Activated CD8-positive, alpha-beta memory T cell treated with anti-CD3 and anti-CD28 coated beads, Interleukin-2, amount 50 U/mL, for 48 hours (primary cell): ENCODE measurements around the gene CREB5.
"Not testable (repeated sequence)": the region's sequence is repeated elsewhere in the genome, so short reads cannot be mapped to it uniquely, and the experiment has no call there.

Experiments used
- DNase-seq: peaks from one replicate; pipeline ENCODE4 v3.0.0-alpha.2; 2020

Gene CREB5

DNA sequence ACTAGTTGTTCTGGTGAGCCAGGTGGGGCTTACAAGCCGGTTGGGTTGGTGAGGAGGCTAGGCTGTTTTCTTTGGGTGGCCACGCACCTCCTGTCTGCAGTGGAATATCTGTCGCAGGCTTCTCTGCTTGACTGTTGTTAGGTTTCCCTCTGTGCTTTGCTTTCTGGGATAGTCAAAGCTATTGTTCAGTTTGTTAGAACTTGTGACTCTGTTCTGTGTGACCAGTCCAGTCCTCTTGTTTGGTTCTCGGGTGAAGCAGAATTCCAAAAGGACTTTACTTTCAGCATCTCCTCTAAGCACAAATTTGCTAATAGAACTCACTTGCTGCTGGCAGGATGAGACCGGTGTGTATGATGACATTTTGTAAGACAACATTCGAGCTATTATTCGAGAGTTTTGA, 105.3 kb downstream of the CREB5 start:
- DNase-seq = no peak

DNA sequence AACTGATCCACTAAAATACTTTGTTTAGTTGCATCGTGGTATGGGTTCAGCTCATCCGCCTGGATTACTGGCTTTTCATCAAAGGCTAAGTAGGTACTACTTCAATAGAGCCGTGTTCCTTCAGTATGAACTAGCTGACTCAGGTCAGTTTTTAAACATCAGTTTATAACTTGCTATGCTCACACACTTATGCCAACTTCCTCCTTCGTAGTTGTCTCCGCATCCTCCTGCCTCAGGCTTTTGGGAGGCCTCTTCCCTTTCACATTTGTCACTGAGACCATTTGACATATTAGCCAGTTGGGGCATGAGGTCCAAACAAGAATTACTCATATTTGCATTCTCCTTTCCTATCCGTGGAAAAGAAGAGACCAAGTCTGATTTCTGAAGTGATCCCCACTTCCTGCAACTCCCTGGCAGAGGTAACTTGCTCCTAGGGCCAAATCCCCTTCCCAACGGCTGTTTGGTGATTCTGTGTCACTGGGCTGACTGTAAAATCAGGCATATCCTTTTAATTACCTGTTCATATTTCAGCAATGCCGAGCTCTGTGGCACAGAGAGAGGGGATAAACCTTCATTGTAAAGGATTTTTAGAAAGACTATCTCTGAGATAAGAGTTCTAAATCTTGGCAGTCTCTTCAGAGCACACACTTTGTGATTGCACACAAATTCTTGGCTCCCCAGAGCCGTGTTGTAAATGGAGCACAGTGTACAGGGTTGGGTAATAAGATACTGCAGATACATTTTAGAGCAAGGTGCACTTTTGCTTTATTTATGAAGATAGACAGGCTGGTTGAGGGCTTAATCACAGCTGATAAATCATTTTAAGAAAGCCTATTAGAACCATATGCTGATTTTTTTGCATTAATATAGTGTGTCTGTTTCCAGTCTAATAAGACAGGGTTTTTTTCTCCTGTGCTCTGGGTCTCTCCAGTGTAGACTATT, 108.0 kb downstream of the CREB5 start:
- DNase-seq = no peak

DNA sequence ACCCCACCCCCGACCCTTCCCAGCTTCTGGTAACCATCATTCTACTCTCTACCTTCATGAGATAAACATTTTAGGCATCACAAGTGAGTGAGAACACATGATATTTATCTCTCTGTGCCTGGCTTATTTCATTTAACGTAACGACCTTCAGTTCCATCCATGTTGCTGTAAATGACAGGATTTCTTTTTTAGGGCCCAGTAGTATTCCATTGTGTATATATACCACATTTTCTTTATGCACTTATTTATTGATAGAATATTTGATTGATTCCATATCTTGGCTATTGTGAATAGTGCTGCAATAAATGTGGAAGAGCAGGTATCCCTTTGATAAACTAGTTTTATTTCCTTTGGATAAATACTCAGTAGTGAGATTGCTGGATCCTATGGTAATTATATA, 112.7 kb downstream of the CREB5 start:
- no peak for DNase-seq

DNA sequence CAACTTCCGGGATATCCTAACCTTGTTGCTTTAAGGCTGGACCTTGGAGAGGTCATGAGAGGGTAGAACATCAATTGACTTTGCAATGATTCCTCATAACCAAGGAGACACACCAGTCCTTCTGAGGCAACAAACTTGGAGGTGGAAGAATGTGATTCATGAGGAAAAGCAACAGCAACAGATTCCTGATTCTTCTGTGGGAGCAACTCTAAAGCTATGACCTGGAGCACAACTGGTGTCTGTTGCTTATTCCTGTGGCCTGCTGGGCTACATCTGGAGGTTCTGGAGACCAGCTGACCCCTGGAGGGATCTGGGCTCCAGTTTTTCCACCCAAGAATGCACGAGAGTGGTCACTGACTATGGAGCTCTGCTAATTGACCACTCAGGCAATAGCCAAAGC, 116.6 kb downstream of the CREB5 start:
- DNase-seq = no peak

DNA sequence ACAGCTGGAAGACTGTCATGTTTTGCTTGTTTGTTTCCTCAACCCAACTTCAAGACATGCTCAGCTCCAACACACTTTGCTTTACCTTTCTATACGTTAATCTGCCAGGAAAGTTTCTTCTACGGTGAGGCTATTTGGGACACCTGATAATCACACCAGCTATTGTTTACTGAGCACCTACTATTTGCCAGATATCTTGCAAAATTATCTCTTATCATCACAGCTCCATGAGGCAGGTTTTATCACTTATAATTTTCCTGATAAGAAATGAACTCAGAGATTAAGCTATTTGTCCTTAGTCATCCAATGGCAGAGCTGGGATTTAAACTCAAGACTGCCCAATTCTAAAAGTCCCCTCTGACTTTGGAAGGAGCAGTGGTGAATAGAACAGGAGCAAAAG, 117.4 kb downstream of the CREB5 start:
- DNase-seq = no peak

DNA sequence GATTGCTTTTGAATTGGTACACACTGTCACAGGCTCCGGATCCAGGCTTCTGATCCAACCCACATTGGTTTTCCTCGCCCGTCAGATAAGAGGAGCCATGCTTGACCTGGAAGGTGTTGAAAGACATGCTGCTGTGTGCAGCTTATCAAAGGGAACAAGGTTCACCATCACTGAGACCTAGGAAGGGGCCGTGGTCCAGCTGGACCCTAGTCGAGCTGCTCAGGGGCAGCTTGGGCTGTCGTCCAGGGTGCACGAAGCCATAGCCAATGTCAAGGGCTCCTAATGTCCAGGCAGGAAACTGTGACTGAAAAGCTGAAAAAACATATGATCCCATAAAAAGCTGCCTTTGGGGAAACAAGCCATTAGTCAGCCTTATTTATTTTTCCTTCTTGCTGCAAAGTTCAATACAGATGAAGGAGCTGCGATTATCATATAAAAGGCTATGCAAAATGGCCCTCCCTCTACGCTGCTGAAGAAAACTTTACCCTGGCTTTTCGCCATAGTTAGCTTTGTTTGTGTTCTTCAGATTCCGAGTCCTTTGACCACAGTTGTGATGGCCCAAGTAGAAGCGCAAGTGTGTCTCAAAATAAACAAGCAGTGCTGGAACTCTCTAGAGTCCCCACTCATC, 118.0 kb downstream of the CREB5 start:
- no peak for DNase-seq

DNA sequence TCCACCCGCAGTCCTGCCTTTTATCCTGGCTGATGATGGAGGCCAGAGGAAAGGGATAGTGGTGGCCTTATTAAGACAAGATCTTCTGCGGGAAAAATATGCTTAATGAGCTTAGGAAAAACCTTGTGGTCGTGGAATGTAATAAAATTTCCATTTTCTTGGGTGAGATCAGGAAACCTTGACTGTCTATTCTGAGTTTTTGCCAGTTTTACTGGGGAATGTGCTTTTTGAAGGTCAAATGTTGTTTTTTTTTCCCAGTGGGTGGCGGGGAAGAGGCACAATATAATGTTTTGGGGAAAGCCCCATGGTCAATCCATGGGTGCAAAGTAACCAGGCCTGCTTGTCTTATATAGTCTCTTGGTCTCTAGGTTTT, 118.5 kb downstream of the CREB5 start:
- DNase-seq = no peak

DNA sequence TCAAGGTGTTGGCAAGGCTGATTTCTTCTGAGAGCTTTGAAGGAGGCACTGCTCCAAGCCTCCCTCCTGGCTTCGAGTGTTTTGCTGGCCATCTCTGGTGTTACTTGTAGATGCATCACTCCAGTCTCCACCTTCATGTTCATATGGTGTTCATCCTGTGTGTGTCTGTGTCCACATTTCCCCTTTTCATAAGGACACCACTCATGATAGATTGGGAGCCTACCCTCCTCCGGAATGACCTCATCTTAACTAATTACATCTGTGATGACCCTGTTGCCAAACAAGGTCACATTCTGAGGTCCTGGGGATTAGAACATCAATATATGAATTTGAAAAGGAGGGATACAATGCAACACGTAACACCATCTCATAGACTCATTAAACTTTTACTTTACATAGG, 119.0 kb downstream of the CREB5 start:
- no peak for DNase-seq

DNA sequence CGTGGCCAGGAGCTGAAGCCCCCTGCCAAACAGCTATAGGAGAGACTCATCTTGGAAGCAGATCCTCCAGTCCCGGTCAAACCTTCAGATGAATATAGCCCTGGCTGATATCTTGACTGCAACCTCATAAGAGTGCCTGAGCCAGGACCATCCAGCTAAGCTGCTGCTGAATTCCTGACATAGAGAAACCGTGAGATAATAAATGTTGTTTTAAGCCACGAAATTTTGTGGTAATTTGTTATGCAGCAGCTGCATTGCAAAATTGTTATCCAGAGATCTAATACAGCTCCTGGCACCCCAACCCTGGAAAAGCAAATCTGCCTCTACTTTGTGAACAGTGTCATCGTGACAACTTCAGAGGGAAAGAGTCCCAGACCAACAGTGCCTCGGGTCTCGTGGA, 119.9 kb downstream of the CREB5 start:
- no peak for DNase-seq

DNA sequence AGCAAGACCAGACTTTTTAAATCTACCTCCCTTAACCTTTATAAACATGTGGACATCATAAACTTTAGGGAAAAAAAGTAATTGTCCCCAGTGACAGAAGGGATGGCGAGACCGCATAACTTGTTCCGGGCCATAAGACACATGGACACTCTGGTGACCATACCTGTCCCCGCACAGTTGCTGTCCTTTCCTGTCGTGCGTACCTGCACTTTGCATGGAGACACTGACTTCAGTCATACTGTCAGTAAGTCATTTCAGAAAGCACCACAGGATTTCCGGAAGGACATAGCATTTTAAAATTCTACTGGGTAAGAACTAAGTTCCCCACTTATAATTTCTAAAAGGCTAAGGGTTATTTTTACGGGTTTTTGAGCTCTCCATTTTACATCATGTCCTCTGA, 120.9 kb downstream of the CREB5 start:
- DNase-seq = no peak

DNA sequence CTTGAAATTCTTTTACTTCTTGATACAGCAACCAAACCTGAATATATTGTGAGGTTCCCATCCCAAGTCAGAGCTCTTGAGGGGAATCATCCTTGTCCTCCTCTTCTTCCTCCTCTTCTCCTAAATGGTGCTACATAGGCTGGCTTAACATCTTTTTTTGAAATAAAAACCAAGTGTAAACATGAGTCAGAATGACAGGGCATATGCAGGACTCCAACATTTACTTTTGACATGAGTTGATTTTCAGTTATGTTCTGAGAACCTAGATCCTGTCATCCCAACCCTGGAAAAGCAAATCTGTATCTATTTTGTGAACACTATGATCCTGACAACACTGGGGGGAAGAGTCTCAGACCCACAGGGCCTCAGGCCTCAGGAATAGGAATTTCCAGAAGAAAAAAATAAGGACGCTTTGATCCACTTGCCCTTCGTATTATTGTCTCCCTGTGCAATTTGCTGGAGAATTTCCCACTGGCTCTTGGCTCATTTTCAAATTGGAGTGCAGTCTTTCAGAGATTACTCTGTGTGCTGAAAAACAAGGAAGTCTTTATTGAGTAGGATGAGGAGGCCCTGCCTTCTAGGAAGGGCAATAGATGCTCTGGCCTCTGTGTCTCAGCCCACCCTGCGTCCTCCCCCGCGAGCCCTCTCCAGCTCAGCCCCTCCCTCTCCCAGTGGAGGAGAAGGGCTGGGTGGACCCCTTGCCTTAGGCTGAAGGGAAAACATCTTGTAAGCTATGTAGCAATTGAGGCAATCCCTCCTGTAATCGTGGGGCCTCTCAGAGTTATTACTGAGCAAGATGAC, 121.6 kb downstream of the CREB5 start:
- DNase-seq = no peak

DNA sequence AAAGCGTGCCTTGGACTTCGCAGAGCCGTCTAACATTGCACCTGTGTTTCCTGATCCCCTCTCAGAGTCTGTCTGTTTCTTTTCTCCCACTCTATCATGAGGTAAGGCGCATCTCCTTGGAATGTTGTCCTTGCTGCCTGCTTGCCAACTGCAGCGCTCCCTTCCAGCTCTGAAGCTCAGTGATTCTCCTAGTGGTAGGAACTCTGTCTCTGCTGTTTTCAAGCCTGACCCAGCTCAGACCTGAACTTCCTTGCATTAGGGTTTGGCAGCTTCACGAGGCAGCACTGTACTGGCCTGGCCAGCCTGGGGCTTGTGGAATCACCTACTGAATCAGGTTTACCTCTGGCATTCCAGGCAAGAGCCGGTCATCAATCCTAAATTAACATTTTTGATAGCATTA, 123.9 kb downstream of the CREB5 start:
- DNase-seq = no peak

DNA sequence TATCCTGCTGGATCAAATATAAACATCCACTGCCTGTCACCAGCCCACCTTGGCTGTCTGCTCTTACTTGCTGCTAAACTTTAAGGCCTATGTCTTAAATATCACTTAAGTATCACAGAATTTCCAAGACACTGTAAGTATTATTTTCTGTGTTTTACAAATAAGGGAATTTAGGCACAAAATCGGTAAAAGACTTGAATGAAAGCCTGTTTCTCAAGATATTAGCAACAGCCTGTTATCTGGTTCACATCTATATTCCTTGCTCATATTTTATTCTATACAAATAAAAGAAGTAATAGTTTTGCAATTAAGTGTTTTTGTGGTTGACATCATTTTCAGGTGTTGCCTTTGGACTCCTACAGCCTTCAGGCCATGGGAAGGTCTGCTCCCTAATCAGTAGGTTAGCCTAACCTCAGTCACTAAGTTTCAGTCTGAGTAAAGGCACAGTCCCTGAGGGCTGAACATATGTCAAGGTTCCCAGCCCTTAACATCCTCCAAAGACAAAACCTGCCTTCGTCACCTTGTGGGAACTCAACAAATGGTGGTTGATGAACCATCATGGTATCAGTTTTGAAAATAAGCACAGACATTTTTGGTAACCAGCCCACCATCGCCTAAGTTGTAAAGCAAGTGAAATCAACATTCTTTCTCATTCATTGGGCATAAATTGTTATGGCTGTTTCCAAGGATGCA, 127.1 kb downstream of the CREB5 start:
- no peak for DNase-seq

DNA sequence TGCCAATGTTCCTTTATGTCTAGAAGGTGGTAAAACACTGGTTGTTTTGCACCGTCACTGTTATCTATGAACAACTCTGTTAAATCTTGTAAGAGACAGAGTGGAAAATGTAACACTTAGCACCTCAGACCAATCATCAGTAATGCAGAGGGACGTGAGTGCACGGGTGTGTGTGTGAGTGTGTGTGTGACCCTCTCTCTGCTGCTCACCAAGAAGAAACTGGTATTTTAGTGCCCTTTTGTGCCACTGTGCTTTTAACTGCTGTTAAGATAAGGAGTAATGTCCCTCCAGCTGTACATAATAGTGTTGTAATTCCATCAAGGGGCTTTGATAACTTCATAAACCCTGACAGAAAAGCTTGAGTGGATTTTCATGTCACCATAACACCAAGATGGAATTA, 130.1 kb downstream of the CREB5 start:
- DNase-seq = no peak

DNA sequence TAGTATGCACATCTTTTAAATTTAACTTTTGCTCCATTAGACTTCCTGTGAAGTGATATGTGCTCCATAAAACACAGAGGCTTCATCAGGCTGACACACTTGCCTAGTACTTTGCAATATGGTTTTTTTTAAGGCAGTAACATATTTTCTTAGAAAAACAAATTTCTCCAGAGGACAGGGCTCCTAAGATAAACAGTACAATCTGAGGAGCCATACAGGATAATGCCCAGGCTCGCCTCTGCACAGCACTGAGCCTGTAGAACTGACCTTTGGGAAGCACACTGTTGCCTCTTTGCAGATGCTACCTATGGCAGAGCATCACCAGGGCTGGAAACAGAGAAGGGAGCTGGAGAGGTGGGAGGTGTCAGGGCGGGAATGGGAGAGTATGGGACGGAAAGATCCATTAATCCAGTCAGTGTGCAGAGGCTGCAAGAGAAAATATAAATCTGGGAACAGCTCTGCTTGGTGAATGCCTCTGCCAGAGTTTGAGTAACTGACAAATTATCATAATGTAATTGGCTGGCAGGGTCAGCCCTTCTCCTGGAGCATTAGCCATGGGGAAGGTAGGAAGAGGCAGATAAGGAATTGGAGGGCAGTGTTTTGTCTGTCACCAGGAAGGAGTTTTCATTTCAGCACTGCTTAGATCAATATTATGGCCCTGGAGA, 132.3 kb downstream of the CREB5 start:
- no peak for DNase-seq

DNA sequence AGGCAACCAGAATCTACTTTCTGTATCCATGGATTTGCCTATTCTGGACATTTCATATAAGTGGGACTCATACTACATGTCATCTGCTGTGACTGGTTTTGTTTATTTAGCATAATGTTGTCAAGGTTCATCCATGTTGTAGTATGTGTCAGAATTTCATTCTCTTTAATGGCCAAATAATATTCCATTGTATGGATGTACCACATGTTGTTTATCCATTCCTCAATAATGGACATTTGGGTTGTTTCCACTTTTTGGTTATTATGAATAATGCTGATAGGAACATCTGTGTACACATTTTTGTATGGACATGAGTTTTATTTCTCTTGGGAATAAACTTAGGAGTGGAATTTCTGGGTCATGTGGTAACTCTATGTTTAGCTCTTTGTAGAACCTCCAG, 133.7 kb downstream of the CREB5 start:
- DNase-seq = no peak

DNA sequence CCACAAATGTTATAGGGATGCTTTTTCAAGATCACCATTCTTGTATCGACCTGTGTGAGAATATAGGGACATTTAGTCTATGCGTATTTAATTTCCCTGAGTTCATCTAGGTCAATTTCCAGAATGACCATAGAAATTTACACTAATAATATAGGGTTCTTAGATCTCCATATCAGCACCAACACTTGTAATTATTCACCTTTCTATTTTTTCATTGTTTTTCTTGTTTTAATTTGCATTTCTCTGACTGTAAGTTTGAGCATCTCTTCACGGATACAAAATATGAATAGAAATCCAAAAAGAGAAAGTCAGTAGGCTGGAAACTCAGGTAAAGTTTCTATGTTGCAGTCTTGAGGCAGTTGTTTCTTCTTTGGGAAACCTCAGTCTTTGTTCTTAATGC, 134.8 kb downstream of the CREB5 start:
- no peak for DNase-seq

DNA sequence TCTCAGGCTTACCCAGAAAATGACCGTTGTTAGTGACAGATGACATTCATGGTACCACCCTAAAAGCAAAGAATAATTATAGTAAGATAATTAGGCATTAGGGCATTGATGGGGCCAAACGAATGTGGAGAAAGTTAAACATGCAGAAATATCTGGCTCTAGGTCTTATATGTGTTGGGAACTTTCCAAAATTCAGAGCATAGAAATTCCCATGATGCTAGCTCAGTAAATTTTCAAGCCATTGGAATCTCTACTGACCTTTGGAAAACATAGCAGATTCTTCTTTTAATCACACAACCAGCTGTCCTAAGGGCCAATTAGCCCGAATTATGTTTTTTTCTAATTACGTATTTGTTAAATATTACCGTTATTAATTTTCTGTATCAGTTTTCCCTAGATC, 136.1 kb downstream of the CREB5 start:
- no peak for DNase-seq

DNA sequence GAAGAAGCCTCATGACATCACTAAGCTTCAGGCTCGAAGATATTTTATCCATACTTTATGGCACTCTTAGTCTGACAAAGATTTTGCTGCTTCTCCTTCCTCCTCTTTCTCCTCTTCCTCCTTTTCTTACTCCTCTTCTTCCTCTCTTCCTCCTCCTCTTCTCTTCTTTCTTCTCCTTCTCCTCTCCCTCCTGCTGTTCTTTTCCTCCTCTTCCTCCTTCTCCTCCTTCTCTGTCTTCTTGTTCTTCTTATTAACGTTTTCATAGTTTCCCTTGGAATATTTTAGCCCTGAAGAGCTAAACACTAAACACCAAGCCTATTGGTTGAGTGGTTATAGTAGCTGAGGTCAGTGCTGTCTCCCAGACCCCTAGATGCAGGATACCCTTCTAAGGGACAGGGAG, 137.7 kb downstream of the CREB5 start:
- DNase-seq = no peak

DNA sequence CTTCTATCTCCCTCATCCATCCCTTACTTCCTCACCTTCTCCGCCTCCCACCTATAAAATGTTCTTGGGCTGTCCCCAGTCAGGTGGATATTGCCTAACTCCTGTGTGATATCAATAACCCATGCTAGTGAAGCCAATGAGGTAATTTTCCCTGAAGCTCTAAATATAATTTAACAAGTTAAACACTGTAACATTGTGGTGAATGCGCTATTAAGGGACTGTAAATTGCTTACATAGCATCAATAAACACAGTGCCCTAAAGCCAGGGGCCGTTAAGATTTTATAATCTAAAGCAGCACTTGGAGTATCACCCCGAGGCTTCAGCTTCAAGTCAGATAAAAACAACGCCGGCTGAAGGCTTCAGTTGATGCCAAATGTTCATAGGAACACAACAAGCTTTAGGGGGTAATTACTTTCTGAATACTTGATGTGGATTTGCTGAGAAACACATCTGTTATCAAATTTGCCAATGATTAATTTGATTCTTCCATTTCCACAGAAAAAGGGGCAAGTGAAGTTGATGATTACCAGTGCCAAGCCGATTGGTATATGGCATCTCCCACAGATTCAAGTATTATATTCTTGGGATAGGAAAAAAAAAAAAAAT, 138.4 kb downstream of the CREB5 start:
- no peak for DNase-seq

DNA sequence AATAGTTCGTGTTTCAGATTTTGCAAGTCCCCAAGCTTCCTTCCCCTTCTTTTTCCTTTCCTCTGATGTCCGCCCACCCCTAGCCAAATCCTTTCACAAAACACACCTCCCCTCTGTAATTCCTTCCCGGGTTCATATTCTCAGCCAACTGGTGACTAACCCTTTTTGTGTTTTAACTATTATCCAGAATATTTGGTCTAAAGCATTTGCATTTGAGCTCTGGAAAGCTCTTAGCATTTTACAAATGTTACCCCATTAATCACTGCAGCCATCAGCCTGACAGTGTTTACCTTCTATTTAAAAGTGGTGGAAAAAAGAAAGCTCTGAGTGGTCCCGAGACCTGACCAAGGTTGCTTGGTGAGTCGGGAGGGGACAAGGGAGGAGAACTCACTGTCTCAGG, 139.0 kb downstream of the CREB5 start:
- DNase-seq = no peak

DNA sequence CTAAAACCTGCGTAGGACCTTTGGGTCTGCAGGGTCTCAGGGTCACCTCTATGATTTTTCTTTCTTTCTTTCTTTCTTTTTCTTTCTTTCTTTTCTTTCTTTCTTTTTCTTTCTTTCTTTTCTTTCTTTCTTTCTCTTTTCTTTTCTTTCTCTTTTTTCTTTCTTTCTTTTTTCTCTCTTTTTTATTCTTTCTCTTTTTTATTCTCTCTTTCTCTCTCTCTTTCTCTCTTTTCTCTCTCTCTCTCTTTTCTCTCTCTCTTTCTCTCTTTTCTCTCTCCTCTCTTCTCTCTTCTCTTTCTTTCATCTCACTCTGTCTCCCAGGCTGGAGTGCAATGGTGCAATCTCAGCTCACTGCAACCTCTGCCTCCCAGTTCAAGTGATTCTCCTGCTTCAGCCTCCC, 139.4 kb downstream of the CREB5 start:
- not testable (repeated sequence) for DNase-seq
